PFSK-1 (cell line): Measurements from ENCODE around the gene CDC7.

Experiments used
- POLR2AphosphoS5 ChIP-seq: IDR thresholded peaks from 2 replicates; pipeline ENCODE4 v1.6.1; 2012; ENCODE audit warnings: low read depth, mild to moderate bottlenecking, control low read depth, low read length, moderate library complexity
- SIN3A ChIP-seq: IDR thresholded peaks from 2 replicates; pipeline ENCODE4 v1.6.1; 2012; ENCODE audit warnings: mild to moderate bottlenecking, low read length, moderate library complexity, borderline replicate concordance; ENCODE audit not compliant: insufficient read depth
- TAF1 ChIP-seq: IDR thresholded peaks from 2 replicates; pipeline ENCODE4 v1.6.1; 2012; ENCODE audit warnings: low read length, control low read depth, borderline replicate concordance; ENCODE audit not compliant: insufficient read depth

DNA sequence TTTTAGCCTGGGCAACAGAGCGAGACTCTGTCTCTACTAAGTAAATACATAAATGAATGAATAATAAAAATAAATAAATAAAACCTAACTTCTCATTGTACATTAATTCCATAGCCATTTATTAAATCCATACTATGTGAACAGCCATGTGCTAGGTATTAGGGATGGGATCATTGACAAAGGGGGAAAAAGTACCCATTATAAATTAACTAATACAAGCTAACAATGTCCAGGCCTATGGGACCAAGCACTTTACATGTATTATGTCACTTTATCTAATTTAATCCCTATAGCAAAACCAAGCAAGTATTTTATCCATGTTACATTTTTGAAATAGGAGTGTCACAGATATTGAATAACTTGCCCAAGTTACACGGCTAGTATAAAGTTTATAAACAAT is 2.6 kb upstream of the CDC7 start:
- TF ChIP-seq SIN3A (no peak), TAF1 (no peak), POLR2AphosphoS5 (no peak)
